ENCODE data around the gene AADACL4.

The AADACL4 gene

GRCh38 chr1:12617511-12617900, 26.4 kb upstream of the AADACL4 start:
- DNase-seq (peak; percentile 26), ATAC-seq (replicated peaks) (peak; percentile 26 to 27)
- peaks cover 11% of the 10 kb centered on the region in 2 donors for H3K27me3 Mint-ChIP-seq
- peaks cover 46 to 82% of the 10 kb centered on the region in 2 donors for H3K4me1 Mint-ChIP-seq
- H3K36me3 Mint-ChIP-seq: peaks cover 46 to 60% of the 10 kb centered on the region in 2 donors
- peak overlapping the region; percentile 97 to 98 for H3K4me3 Mint-ChIP-seq
- no peaks in the 10 kb centered on the region for H3K9me3 Mint-ChIP-seq
- peak overlapping the region; percentile 98 for H3K27ac Mint-ChIP-seq

- Mint-ChIP-seq H3K36me3 (peaks cover 41 to 58% of the 10 kb centered on the region in 2 donors), H3K27ac (peak within 1 kb of the TSS; percentile 98), H3K27me3 (peaks cover 11% of the 10 kb centered on the region in 2 donors), H3K4me3 (peak within 1 kb of the TSS; percentile 97 to 98), H3K9me3 (no peaks in the 10 kb centered on the region), H3K4me1 (peaks cover 40 to 76% of the 10 kb centered on the region in 2 donors)
- ATAC-seq (replicated peaks) (peak; percentile 65 to 80), DNase-seq (peak; percentile 82)
Observed at GRCh38 chr1:12617901-12618660, 25.8 kb upstream of the AADACL4 start, which contains the start of gene DHRS3. Gene DHRS3, minus strand, starts transcription at chr1:12618210. Its CDS starts 862 bp downstream, at chr1:12617348.

- Mint-ChIP-seq H3K4me3 (peak overlapping the region; percentile 97 to 98), H3K36me3 (peaks cover 35 to 53% of the 10 kb centered on the region in 2 donors), H3K4me1 (peaks cover 35 to 71% of the 10 kb centered on the region in 2 donors), H3K27ac (peak overlapping the region; percentile 98), H3K27me3 (peaks cover 11% of the 10 kb centered on the region in 2 donors), H3K9me3 (no peaks in the 10 kb centered on the region)
- DNase-seq (no peak), ATAC-seq (replicated peaks) (peak; percentile 2)
Observed at GRCh38 chr1:12618661-12618964, 25.3 kb upstream of the AADACL4 start.

- H3K9me3 Mint-ChIP-seq: no peaks in the 10 kb centered on the region
- H3K27ac Mint-ChIP-seq: peak overlapping the region; percentile 98
- peaks cover 35 to 68% of the 10 kb centered on the region in 2 donors for H3K4me1 Mint-ChIP-seq
- peak overlapping the region; percentile 97 to 98 for H3K4me3 Mint-ChIP-seq
- ATAC-seq (replicated peaks) (peak; percentile 3 to 5), DNase-seq (peak; percentile 23)
- peaks cover 31 to 52% of the 10 kb centered on the region in 2 donors for H3K36me3 Mint-ChIP-seq
- H3K27me3 Mint-ChIP-seq: peaks cover 11% of the 10 kb centered on the region in 2 donors
Observed at GRCh38 chr1:12618965-12619791, 24.7 kb upstream of the AADACL4 start.

GRCh38 chr1:12619792-12620487, 23.9 kb upstream of the AADACL4 start:
- H3K4me3 Mint-ChIP-seq: peak overlapping the region; percentile 97 to 98
- peaks cover 27 to 45% of the 10 kb centered on the region in 2 donors for H3K36me3 Mint-ChIP-seq
- DNase-seq (peak; percentile 62), ATAC-seq (replicated peaks) (peak; percentile 33 to 38)
- H3K4me1 Mint-ChIP-seq: peaks cover 28 to 62% of the 10 kb centered on the region in 2 donors
- H3K27ac Mint-ChIP-seq: peak overlapping the region; percentile 86
- no peaks in the 10 kb centered on the region for H3K9me3 Mint-ChIP-seq
- H3K27me3 Mint-ChIP-seq: peaks cover 7 to 11% of the 10 kb centered on the region in 2 donors

- peaks cover 21 to 40% of the 10 kb centered on the region in 2 donors for H3K36me3 Mint-ChIP-seq
- ATAC-seq (replicated peaks) (no peak), DNase-seq (no peak)
- peak overlapping the region; percentile 97 to 98 for H3K4me3 Mint-ChIP-seq
- H3K9me3 Mint-ChIP-seq: no peaks in the 10 kb centered on the region
- H3K27me3 Mint-ChIP-seq: peaks cover 5 to 11% of the 10 kb centered on the region in 2 donors
- no peak overlapping the region for H3K27ac Mint-ChIP-seq
- H3K4me1 Mint-ChIP-seq: peaks cover 28 to 56% of the 10 kb centered on the region in 2 donors
Observed at GRCh38 chr1:12620488-12620865, 23.4 kb upstream of the AADACL4 start.

GRCh38 chr1:12620931-12621330, 23.0 kb upstream of the AADACL4 start:
- Mint-ChIP-seq H3K27me3 (peaks cover 5 to 11% of the 10 kb centered on the region in 2 donors), H3K4me1 (peaks cover 28 to 52% of the 10 kb centered on the region in 2 donors), H3K36me3 (peaks cover 17 to 36% of the 10 kb centered on the region in 2 donors), H3K27ac (no peak overlapping the region), H3K9me3 (no peaks in the 10 kb centered on the region), H3K4me3 (no peak overlapping the region)
- no peak for ATAC-seq (replicated peaks)
- no peak for DNase-seq

- H3K27ac Mint-ChIP-seq: no peak overlapping the region
- H3K9me3 Mint-ChIP-seq: no peaks in the 10 kb centered on the region
- DNase-seq (no peak), ATAC-seq (replicated peaks) (no peak)
- H3K4me3 Mint-ChIP-seq: no peak overlapping the region
- H3K4me1 Mint-ChIP-seq: peaks cover 23 to 45% of the 10 kb centered on the region in 2 donors
- H3K27me3 Mint-ChIP-seq: peaks cover 5 to 11% of the 10 kb centered on the region in 2 donors
- peaks cover 10 to 28% of the 10 kb centered on the region in 2 donors for H3K36me3 Mint-ChIP-seq
Observed at GRCh38 chr1:12621346-12622335, 22.2 kb upstream of the AADACL4 start.

GRCh38 chr1:12622506-12622905, 21.4 kb upstream of the AADACL4 start:
- H3K4me3 Mint-ChIP-seq: no peak overlapping the region
- DNase-seq (no peak), ATAC-seq (replicated peaks) (no peak)
- peaks cover 21 to 38% of the 10 kb centered on the region in 2 donors for H3K4me1 Mint-ChIP-seq
- H3K9me3 Mint-ChIP-seq: no peaks in the 10 kb centered on the region
- H3K36me3 Mint-ChIP-seq: peaks cover 8 to 24% of the 10 kb centered on the region in 2 donors
- no peak overlapping the region for H3K27ac Mint-ChIP-seq
- H3K27me3 Mint-ChIP-seq: peaks cover 0 to 11% of the 10 kb centered on the region in 2 donors

GRCh38 chr1:12625276-12625675, 18.6 kb upstream of the AADACL4 start:
- ATAC-seq (replicated peaks) (no peak), DNase-seq (no peak)
- Mint-ChIP-seq H3K9me3 (no peaks in the 10 kb centered on the region), H3K27ac (no peak overlapping the region), H3K36me3 (peaks cover 8 to 16% of the 10 kb centered on the region in 2 donors), H3K4me3 (no peak overlapping the region), H3K27me3 (peaks cover 5 to 8% of the 10 kb centered on the region in 2 donors), H3K4me1 (peaks cover 3 to 13% of the 10 kb centered on the region in 2 donors)

- no peak for DNase-seq
- H3K27me3 Mint-ChIP-seq: peaks cover 4 to 5% of the 10 kb centered on the region in 2 donors
- no peak overlapping the region for H3K27ac Mint-ChIP-seq
- H3K9me3 Mint-ChIP-seq: no peaks in the 10 kb centered on the region
- H3K4me1 Mint-ChIP-seq: peaks cover 0 to 2% of the 10 kb centered on the region in 2 donors
- ATAC-seq (replicated peaks): no peak
- H3K4me3 Mint-ChIP-seq: no peak overlapping the region
- peaks cover 2 to 10% of the 10 kb centered on the region in 2 donors for H3K36me3 Mint-ChIP-seq
Observed at GRCh38 chr1:12626888-12627287, 17.0 kb upstream of the AADACL4 start.

GRCh38 chr1:12627296-12627695, 16.6 kb upstream of the AADACL4 start:
- H3K27ac Mint-ChIP-seq: no peak overlapping the region
- peaks cover 0 to 6% of the 10 kb centered on the region in 2 donors for H3K36me3 Mint-ChIP-seq
- no peaks in the 10 kb centered on the region for H3K4me1 Mint-ChIP-seq
- DNase-seq: no peak
- no peak for ATAC-seq (replicated peaks)
- no peaks in the 10 kb centered on the region for H3K9me3 Mint-ChIP-seq
- H3K27me3 Mint-ChIP-seq: peaks cover 5 to 6% of the 10 kb centered on the region in 2 donors
- H3K4me3 Mint-ChIP-seq: no peak overlapping the region

- ATAC-seq (replicated peaks) (no peak), DNase-seq (no peak)
- H3K36me3 Mint-ChIP-seq: no peaks in the 10 kb centered on the region
- H3K9me3 Mint-ChIP-seq: no peaks in the 10 kb centered on the region
- no peaks in the 10 kb centered on the region for H3K4me1 Mint-ChIP-seq
- H3K4me3 Mint-ChIP-seq: no peak overlapping the region
- peaks cover 5 to 10% of the 10 kb centered on the region in 2 donors for H3K27me3 Mint-ChIP-seq
- H3K27ac Mint-ChIP-seq: no peak overlapping the region
Observed at GRCh38 chr1:12629511-12629956, 14.4 kb upstream of the AADACL4 start.

Measured in stimulated activated naive B cell treated with anti-CD40 and anti-IgM and Interleukin-4, amounts not matched to agents 10 μg/mL and 1 μg/mL and 100 μg/mL, for 72 hours (primary cell).